H9 (cell line): ENCODE measurements around the gene FAM83F. TPM values are rescaled to one million over a fixed set of nuclear protein-coding genes. Genes with fewer than 3 reads are reported as not detected.

Source experiments
- DNase-seq: peaks from one replicate; pipeline ENCODE4 v3.0.0-alpha.2; 2017
- H2AFZ ChIP-seq: one replicate; pipeline ENCODE4 v1.6.1; 2013; ENCODE audit warnings: mild to moderate bottlenecking, low read length, control low read depth, moderate library complexity
- H2AK5ac ChIP-seq: 2 replicates; pipeline ENCODE4 v1.6.1; 2013; ENCODE audit warnings: low read length, control low read depth, mixed read lengths; ENCODE audit not compliant: insufficient read length
- H2BK120ac ChIP-seq: one replicate; pipeline ENCODE4 v1.6.1; 2013; ENCODE audit warnings: low read depth, mild to moderate bottlenecking, low read length, control low read depth, inconsistent platforms; ENCODE audit not compliant: poor library complexity, severe bottlenecking
- H2BK12ac ChIP-seq: 2 replicates; pipeline ENCODE4 v1.6.1; 2013; ENCODE audit warnings: low read length, control low read depth, mixed read lengths, low read depth; ENCODE audit not compliant: insufficient read length
- H2BK15ac ChIP-seq: 2 replicates; pipeline ENCODE4 v1.6.1; 2013; ENCODE audit warnings: low read depth, low read length, control low read depth
- H2BK20ac ChIP-seq: one replicate; pipeline ENCODE4 v1.6.1; 2013; ENCODE audit warnings: low read depth, mild to moderate bottlenecking, low read length, control low read depth, inconsistent platforms; ENCODE audit not compliant: poor library complexity, severe bottlenecking
- H2BK5ac ChIP-seq: 2 replicates; pipeline ENCODE4 v1.6.1; 2013; ENCODE audit warnings: low read length, control low read depth, mixed read lengths; ENCODE audit not compliant: insufficient read length
- H3K14ac ChIP-seq: 2 replicates; pipeline ENCODE4 v1.6.1; 2013; ENCODE audit warnings: low read length, control low read depth; ENCODE audit not compliant: insufficient read depth
- H3K18ac ChIP-seq: 2 replicates; pipeline ENCODE4 v1.6.1; 2013; ENCODE audit warnings: low read depth, mild to moderate bottlenecking, mixed read lengths, low read length, control low read depth; ENCODE audit not compliant: insufficient read length
- H3K23ac ChIP-seq: 2 replicates; pipeline ENCODE4 v1.6.1; 2013; ENCODE audit warnings: low read length, control low read depth, mixed read lengths, low read depth; ENCODE audit not compliant: insufficient read length
- H3K23me2 ChIP-seq: 2 replicates; pipeline ENCODE4 v1.6.1; 2013; ENCODE audit warnings: low read depth, mild to moderate bottlenecking, mixed read lengths, low read length, control low read depth; ENCODE audit not compliant: insufficient read length, poor library complexity, severe bottlenecking
- H3K27ac ChIP-seq: 2 replicates; pipeline ENCODE4 v1.5.1; 2013; ENCODE audit warnings: low read length, control low read depth, mixed read lengths, low read depth; ENCODE audit not compliant: insufficient read length
- H3K27me3 ChIP-seq: 2 replicates; pipeline ENCODE4 v1.6.1; 2013; ENCODE audit warnings: low read length, control low read depth, inconsistent platforms; ENCODE audit not compliant: insufficient read depth
- H3K4ac ChIP-seq: 2 replicates; pipeline ENCODE4 v1.6.1; 2013; ENCODE audit warnings: low read depth, mild to moderate bottlenecking, control low read depth, inconsistent platforms, low read length, moderate library complexity
- H3K4me1 ChIP-seq: 2 replicates; pipeline ENCODE4 v1.6.1; 2013; ENCODE audit warnings: low read length, control low read depth, inconsistent platforms; ENCODE audit not compliant: insufficient read depth
- H3K4me2 ChIP-seq: 2 replicates; pipeline ENCODE4 v1.6.1; 2013; ENCODE audit warnings: low read length, control low read depth, mixed read lengths; ENCODE audit not compliant: insufficient read length, insufficient read depth
- H3K56ac ChIP-seq: 2 replicates; pipeline ENCODE4 v1.6.1; 2013; ENCODE audit warnings: low read depth, mild to moderate bottlenecking, mixed read lengths, low read length, control low read depth; ENCODE audit not compliant: insufficient read length
- H3K79me1 ChIP-seq: 2 replicates; pipeline ENCODE4 v1.6.1; 2013; ENCODE audit warnings: low read depth, mild to moderate bottlenecking, moderate library complexity, low read length, control low read depth, inconsistent platforms; ENCODE audit not compliant: insufficient read depth, poor library complexity, severe bottlenecking
- H3K79me2 ChIP-seq: 2 replicates; pipeline ENCODE4 v1.6.1; 2013; ENCODE audit warnings: low read length, control low read depth, inconsistent platforms; ENCODE audit not compliant: insufficient read depth
- H3K9ac ChIP-seq: 2 replicates; pipeline ENCODE4 v1.6.1; 2013; ENCODE audit warnings: low read length, control low read depth, mixed read lengths; ENCODE audit not compliant: insufficient read length; ENCODE audit errors: extremely low read depth
- H3K9me3 ChIP-seq: one replicate; pipeline ENCODE4 v1.6.1; 2013; ENCODE audit warnings: low read depth, low read length, inconsistent platforms; ENCODE audit not compliant: control insufficient read depth
- H3T11ph ChIP-seq: one replicate; pipeline ENCODE4 v1.6.1; 2013; ENCODE audit warnings: mild to moderate bottlenecking, low read length, control low read depth, inconsistent platforms
- H4K20me1 ChIP-seq: one replicate; pipeline ENCODE4 v1.6.1; 2013; ENCODE audit not compliant: control insufficient read depth, insufficient read length, insufficient read depth
- H4K5ac ChIP-seq: 2 replicates; pipeline ENCODE4 v1.6.1; 2013; ENCODE audit warnings: low read depth, mild to moderate bottlenecking, mixed read lengths, low read length, control low read depth; ENCODE audit not compliant: insufficient read length
- H4K8ac ChIP-seq: replicated peaks from 2 replicates; pipeline ENCODE4 v1.6.1; 2013; ENCODE audit warnings: low read length, control low read depth, mixed read lengths, low read depth; ENCODE audit not compliant: insufficient read length
- H4K91ac ChIP-seq: 2 replicates; pipeline ENCODE4 v1.6.1; 2013; ENCODE audit warnings: low read depth, mild to moderate bottlenecking, moderate library complexity, mixed read lengths, low read length, control low read depth; ENCODE audit not compliant: insufficient read length
- H3K27ac Mint-ChIP-seq, 3 experiments: 2 replicates in 2 of 3; 3 replicates in 1 of 3; pipeline ENCODE4 v1.8.0; 2020 to 2021; ENCODE audit warnings: mixed read lengths in 3 of 3, mild to moderate bottlenecking in 1 of 3, moderate library complexity in 1 of 3
- H3K27me3 Mint-ChIP-seq: 2 replicates; pipeline ENCODE4 v1.8.0; 2021; ENCODE audit warnings: low read depth, mild to moderate bottlenecking, moderate library complexity, mixed read lengths
- H3K36me3 Mint-ChIP-seq, 3 experiments: 2 replicates in 2 of 3; 3 replicates in 1 of 3; pipeline ENCODE4 v1.8.0; 2020 to 2021; ENCODE audit warnings: low read depth in 3 of 3, mixed read lengths in 3 of 3; ENCODE audit not compliant: insufficient read depth in 1 of 3
- H3K4me1 Mint-ChIP-seq, 2 experiments: 2 replicates each; pipeline ENCODE4 v1.8.0; 2020; ENCODE audit warnings: mixed read lengths in 2 of 2
- H3K4me3 Mint-ChIP-seq, 2 experiments: 2 replicates in 1 of 2; 3 replicates in 1 of 2; pipeline ENCODE4 v1.8.0; 2020 to 2021; ENCODE audit warnings: mild to moderate bottlenecking in 2 of 2, mixed read lengths in 2 of 2, moderate library complexity in 1 of 2
- H3K9me3 Mint-ChIP-seq, 2 experiments: 2 replicates in 1 of 2; 3 replicates in 1 of 2; pipeline ENCODE4 v1.8.0; 2020; ENCODE audit warnings: mild to moderate bottlenecking in 2 of 2, mixed read lengths in 2 of 2, moderate library complexity in 1 of 2
- CTCF ChIP-seq: fragments of 200-600 bp; sonication (generic); conservative IDR thresholded peaks from 3 replicates; pipeline ENCODE4 v1.8.0; 2021; ENCODE audit warnings: antibody characterized with exemption, mild to moderate bottlenecking
- WGBS: extraction: QIAGEN DNeasy Blood & Tissue Kit; methylation state at CpG from one replicate; pipeline ENCODE4 v1.1.7; 2013; ENCODE audit warnings: missing lambda C conversion rate, low lambda C conversion rate, mixed read lengths; ENCODE audit not compliant: insufficient read length; ENCODE audit errors: extremely low coverage; 5-methylcytosine and 5-hydroxymethylcytosine counted together
- total RNA-seq: library from RNA; stranded (reverse); gene quantifications from 2 replicates; pipeline ENCODE4 v1.2.1, GENCODE V29; 2021

The FAM83F gene
- total RNA-seq, 1 experiment from 2014 or later, result 17.4 TPM

- Mint-ChIP-seq H3K4me1 (peaks cover 64 to 70% of the 10 kb centered on the region in 2 experiments), H3K9me3 (no peaks in the 10 kb centered on the region), H3K4me3 (no peak overlapping the region), H3K36me3 (peaks cover 10 to 15% (median 11%) of the 10 kb centered on the region in 3 experiments; a peak in 6 of 7 replicates), H3K27ac (no peak overlapping the region), H3K27me3 (peaks cover 12% of the 10 kb centered on the region)
- no peak overlapping the region for H2BK15ac ChIP-seq
- H2BK12ac ChIP-seq, result no peak overlapping the region
- H4K5ac ChIP-seq, result no peak overlapping the region
- H2BK120ac ChIP-seq, result no peak overlapping the region
- H3K79me1 ChIP-seq, result peaks cover 6% of the 10 kb centered on the region
- H2BK20ac ChIP-seq, result no peak overlapping the region
- H3K27ac ChIP-seq, result no peak overlapping the region
- H3K9ac ChIP-seq, result no peak overlapping the region
- no peak overlapping the region for H4K91ac ChIP-seq
- no peak overlapping the region for H3K4me2 ChIP-seq
- H4K20me1 ChIP-seq, result peaks cover 2% of the 10 kb centered on the region
- H3K23ac ChIP-seq, result no peak overlapping the region
- H3K79me2 ChIP-seq, result peaks cover 9% of the 10 kb centered on the region; the same call in 1 of the 2 replicates
- no peaks in the 10 kb centered on the region for H3K27me3 ChIP-seq
- H2AFZ ChIP-seq, result no peak overlapping the region
- no peak overlapping the region for H3K14ac ChIP-seq
- H2BK5ac ChIP-seq, result no peak overlapping the region
- no peak overlapping the region for H3K56ac ChIP-seq
- H3K9me3 ChIP-seq, result no peaks in the 10 kb centered on the region
- no peak for TF ChIP-seq CTCF
- no CpG with 5 or more reads among the region's 6 CpGs for WGBS
- no peak overlapping the region for H3T11ph ChIP-seq
- H4K8ac ChIP-seq, result no peak overlapping the region
- no peak for DNase-seq
- no peak overlapping the region for H3K4ac ChIP-seq
- peaks cover 1% of the 10 kb centered on the region for H3K23me2 ChIP-seq
- H3K18ac ChIP-seq, result no peak overlapping the region
- no peak overlapping the region for H2AK5ac ChIP-seq
- H3K4me1 ChIP-seq, result peaks cover 6% of the 10 kb centered on the region
These were observed 8.4 kb downstream of the FAM83F start for GRCh38 chr22:40002935-40003715.
